Measurements from ENCODE around the gene LRRC2. TPM values are rescaled to one million over a fixed set of nuclear protein-coding genes. Genes with fewer than 3 reads are reported as not detected.

LRRC2 gene
- total RNA-seq, 1 donor from 2014 or later: 122 TPM

DNA sequence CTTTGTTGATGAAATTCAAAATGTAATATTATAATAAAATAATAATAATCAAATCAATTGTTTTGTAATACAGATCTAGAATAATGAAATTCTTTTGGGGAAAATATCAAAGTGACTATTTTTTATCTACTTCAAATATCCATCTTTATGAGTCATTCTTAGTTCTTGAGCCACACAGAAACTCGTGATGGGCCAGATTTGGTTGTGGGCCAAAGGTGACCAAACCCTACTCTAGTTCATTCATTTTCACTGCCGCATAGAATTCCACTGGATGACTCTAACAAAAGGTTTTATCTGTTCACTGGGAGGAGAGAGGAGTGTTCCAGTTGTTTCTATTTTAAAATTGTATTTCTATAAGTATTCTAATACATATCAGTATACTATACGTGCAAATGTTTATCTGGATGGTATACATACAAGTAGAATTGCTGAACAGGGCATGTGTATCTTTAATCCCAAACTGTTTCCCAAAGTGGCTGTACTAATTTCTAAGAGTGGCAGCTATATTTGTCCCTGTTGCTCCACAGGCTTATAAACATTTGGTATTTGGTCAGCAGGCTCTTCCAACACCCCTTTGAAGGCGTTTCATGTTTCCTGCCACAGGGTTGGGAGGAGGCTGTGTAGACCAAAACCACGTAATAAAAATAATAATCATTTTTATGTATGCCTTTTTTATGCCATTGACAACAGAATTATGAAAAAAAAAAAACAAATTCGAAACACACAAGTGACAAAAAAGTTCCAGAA lies 75.6 kb downstream of the LRRC2 start:
- DNase-seq: no peak
- peak; percentile 71 for ATAC-seq (ENCODE audit: poor library complexity)
- intact Hi-C loops (cut with DNase I): no loop called here

DNA sequence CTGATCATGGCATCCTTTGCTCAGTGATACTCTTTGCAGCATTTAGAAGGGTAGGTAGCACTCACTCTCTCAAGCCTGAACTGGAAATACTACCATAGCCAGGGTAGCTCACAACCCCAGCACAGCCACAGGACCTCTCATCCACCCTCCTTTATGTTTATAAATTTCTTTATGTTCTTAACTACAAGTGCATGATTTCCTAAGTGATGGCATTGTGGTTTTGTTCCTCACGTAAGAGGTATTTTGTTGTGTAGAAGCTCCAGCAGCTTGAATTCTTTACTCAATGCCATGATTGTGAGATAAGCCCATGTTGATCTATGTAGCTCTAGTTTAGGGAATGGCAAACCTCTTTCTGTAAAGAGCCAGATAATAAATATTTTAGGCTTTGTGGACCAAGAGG lies 76.2 kb downstream of the LRRC2 start:
- DNase-seq (no peak), ATAC-seq (ENCODE audit: poor library complexity) (no peak)
- intact Hi-C loops (cut with DNase I): loop anchor here (5.0 kb wide), 1 partner anchor 142 kb away; no protein-coding TSS in a partner anchor

DNA sequence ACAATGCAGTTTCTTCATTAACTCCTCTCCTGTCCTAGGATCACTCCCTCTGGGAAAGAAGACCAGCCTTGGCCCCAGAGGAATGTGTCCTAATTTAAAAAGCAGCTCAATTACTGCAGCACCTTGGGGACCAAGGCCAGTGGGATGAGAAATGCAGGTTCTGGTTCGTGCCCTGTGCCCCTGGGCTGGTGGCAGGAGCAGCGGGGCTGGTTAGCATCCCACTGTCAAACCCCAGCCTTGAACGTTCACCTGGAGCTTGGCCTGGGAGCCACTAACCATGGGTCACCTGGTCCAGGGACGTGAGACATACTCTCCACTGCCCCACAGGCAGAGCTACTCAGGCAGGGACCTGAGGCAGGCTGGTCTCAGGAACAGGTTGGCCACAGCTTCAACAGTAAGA lies 76.7 kb downstream of the LRRC2 start:
- ATAC-seq (ENCODE audit: poor library complexity) (no peak), DNase-seq (no peak)
- intact Hi-C loops (cut with DNase I): loop anchor here (5.0 kb wide), 1 partner anchor 143 kb away; no protein-coding TSS in a partner anchor

DNA sequence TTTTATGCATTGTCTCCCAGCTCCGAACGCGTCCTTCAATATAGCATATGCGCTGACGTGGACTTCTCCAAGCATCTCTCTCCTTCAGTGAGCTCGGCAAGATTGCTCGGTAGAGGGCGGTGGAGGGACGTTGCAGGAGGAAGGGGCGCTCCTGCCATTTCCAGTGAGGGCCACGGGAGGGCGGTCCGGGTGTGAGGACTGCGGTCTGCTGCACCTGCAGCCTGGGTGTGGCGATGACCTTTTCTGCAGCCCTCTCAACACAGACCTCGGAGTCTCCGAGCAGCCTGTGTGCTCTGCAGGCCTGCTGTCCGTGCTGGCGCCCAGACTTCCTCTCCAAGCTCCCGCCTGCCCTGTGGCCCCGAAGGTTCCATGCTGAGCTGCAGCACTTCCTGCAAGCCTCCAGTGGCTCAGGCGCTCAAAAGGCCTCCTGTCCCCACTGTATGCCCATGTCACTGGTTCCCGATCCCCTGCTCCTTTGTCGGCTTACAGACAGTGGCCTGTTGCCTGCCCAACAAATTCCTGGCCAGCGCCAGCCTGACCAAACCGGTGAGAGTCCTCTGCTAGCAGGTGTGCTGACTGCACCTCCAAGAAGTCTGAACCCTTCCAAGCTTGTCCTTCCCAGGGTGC lies 77.3 kb downstream of the LRRC2 start:
- DNase-seq (peak; percentile 94), ATAC-seq (ENCODE audit: poor library complexity) (peak; percentile 94)
- intact Hi-C loops (cut with DNase I): loop anchor here (5.0 kb wide), 1 partner anchor 143 kb away; no protein-coding TSS in a partner anchor

DNA sequence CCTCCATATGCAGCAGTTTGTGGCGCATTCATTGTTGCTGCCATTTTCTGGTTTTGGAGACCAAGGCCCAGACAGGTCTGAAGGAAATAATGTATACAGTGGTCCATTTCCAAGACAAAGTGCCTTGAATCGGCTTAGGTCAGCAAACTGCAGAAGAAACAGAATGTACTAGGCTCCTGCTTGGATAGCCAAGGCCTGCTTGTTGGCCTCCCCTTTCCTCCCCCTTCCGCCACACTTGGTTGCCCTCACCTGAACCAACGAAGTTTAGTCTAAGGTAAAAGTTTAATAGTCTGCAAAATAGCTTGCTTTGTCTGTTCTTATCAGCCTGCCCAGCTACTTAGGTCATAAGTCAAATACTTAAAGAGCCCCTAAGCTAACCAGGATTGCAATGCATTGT lies 80.3 kb downstream of the LRRC2 start:
- no peak for DNase-seq
- intact Hi-C loops (cut with DNase I): loop anchor here (5.0 kb wide), 1 partner anchor 147 kb away; no protein-coding TSS in a partner anchor
- ATAC-seq (ENCODE audit: poor library complexity): no peak

DNA sequence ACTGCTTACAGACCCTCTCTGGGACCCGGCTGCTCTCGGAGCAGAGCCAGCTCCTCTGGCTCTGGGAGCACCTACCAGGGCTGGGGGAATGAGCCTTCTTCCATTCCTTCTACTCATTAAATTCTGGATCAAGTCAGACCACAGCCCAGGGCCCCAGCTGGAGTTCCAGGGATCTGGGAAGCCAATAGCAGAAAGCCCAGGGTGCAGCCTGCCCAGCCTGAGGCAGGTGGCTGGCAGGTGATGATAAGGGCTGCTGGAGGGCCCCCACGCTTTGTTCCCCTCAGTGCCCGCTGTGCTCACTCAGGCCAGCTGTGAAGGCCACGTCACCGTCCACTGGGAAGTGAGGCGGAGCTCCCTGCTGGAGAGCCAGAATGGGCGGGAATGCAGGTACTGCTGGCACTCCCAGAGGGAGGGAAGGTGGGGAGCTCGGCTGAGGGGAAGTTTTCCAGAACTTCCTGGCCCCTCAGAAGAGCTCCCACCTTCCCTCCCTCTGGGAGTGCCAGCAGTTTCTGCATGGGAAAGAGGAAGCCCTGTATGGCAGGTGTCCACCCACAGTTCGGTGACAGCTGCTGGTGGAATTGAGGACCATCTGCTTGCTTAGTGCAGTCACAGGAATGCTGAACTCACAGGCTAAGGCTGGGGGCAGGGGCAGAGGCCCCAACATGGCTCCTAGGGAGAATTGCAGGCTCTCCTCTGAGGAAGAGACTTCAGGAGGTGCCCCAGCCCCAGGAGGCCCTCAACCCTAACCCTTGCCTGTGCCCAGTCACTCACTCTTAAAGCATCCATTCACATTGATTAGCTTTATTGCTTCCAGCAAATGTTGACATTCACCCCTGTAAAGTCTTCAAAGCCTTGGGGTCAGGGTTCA lies 81.0 kb downstream of the LRRC2 start:
- intact Hi-C loops (cut with DNase I): loop anchor here (5.0 kb wide), 1 partner anchor 147 kb away; no protein-coding TSS in a partner anchor
- ATAC-seq (ENCODE audit: poor library complexity) (no peak), DNase-seq (no peak)

DNA sequence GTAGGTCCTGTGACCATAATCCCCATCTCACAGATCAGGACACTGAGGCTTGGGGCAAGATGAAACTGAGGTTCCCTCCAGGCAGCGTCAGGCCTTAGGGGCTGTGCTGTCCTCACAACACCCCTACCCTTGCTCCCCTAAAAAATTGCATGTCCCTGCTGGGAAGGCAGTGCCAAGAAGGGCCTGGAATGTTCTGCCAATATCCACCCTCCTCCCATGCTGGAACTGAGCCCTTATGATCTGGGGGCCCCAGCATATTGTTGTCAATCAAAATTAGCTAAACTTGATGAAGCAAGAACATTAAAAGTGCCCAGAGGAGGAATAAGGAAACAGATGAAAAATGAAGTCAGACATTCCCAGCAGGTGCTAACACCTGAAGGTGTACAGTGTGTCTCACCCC lies 81.7 kb downstream of the LRRC2 start:
- DNase-seq (no peak), ATAC-seq (ENCODE audit: poor library complexity) (no peak)
- intact Hi-C loops (cut with DNase I): no loop called here

DNA sequence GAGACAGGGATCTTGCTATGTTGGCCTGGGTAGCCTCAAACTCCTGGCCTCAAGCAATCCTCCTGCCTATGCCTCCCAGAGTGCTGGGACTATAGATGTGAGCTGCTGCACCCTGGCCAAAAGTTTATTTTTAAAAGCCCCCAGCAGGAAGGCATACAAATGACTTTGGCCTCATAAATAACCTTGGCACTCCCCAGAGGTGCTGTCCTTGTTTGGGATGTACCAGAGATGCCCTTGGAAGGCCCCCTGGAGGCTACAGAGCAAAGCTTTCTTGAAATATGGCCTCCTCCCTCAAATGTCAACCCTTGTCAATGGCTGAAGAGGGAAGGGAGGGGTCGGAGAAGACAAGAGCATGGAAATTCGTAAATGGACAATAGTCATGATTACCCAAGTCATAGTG lies 82.3 kb downstream of the LRRC2 start:
- ATAC-seq (ENCODE audit: poor library complexity) (peak; percentile 55), DNase-seq (no peak)
- intact Hi-C loops (cut with DNase I): no loop called here

DNA sequence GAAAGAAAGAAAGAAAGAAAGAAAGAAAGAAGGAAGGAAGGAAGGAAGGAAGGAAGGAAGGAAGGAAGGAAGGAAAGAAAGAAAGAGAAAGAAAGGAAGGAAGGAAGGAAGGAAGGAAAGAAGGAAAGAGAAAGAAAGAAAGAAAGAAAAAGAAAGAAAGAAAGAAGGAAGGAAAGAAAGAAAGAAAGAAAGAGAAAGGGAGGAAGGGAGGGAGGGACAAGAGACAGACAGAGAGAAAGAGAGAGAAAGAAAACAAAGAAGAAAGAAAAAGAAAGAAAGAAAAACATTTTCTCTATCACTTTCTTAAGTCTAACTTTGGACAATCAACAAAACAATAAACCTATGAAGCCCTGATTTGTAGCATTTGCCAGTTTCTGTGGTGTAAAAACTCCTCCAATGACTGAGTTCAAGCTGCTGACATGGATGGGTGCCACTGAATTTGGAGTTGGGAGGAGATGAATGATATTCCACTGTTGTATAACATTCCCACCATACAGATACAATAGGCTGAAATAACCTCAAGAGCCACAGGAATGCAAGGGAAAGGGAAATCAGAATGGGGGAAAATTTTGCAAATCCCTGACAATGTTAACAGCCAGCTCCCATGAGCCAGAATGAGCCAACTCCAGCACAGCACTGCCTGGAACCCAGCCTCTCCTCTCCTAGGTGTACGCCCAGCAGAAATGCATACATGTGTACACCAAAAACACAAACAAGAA lies 83.3 kb downstream of the LRRC2 start:
- DNase-seq (no peak), ATAC-seq (ENCODE audit: poor library complexity) (no peak)
- intact Hi-C loops (cut with DNase I): no loop called here

DNA sequence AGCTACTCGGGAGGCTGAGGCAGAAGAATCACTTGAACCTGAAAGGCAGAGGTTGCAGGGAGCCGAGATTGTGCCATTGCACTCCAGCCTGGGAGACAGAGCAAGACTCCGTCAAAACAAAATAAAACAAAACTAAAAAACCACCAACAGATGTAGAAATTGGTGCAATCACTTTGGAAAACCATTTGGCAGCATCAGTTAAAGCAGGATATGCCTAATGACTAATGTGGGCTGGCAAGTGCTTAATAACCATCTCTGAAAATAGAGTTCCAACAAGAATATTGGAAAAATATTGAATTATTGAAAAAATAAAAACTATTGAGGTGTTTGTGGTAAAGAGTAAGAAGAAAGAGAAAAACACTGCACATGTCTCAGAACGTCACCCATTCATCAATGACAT lies 84.5 kb downstream of the LRRC2 start:
- no peak for ATAC-seq (ENCODE audit: poor library complexity)
- no peak for DNase-seq
- intact Hi-C loops (cut with DNase I): no loop called here

DNA sequence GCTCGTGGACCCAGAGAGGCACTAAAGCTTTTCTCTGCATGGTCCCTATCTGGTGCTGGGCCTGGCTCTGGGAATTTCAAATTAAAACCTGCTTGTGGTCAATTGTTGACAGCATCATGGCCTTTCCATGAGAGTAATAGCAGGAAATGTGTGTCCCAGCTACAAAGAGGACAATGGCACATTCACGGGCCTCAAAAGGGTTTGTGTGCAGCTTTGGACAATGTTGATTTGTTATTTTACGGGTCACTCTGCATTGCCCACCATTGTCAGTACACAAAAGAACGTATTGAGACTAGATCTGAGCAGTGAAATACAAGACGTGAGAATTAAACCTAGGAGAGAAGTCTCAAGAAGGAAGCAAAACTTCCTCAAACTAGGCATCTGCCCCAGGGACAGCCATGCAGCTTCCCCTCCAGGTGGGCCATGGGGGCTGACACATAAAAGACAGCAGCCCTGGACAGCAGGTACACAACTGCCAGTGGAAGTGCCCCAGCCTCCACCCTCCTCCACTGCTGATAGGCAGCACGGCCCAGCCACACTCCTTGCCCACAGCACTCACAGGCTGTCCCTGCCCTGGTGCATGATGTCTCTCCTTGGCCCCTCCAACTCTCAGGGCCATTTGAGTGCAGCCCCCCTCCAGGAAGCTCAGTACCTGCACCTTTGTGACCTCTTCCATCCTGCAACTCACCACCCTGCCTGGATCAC lies 85.5 kb downstream of the LRRC2 start:
- intact Hi-C loops (cut with DNase I): no loop called here
- DNase-seq (no peak), ATAC-seq (ENCODE audit: poor library complexity) (no peak)

DNA sequence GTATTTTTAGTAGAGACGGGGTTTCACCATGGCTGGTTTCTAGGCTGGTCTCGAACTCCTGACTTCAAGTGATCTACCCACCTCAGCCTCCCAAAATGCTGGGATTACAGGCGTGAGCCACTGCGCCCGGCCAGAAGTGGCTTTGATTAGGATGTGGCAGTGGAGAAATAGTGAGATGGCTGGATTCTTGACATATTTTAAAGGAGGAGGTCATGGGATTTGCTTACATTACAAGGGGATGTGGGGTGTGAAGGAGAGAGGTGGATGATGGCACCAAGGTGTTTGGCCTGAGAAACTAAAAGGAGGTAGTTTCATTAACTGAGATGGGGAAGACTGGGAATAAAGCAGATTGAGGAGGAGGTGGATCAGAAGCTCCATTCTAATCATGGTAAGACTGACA lies 86.4 kb downstream of the LRRC2 start:
- ATAC-seq (ENCODE audit: poor library complexity) (no peak), DNase-seq (no peak)
- intact Hi-C loops (cut with DNase I): no loop called here

DNA sequence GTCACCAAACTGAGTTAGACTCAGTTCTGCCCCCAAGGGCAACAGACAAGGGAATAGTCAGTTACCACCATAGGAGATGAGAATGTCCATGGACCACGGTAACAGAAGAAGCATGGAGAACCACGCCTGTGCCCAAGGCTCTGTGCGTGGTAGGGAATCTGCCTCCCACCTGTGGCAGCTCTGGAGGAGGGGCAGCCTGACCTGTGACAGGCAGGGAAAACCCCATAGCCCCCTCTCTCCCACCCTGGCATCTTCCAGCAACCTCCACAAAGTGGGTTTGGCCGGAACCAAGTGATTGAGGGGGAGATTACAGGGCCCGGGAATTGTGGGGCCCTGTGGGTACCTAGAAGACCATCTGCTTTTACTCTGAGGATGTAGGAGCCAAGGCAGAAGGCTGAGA lies 87.1 kb downstream of the LRRC2 start:
- intact Hi-C loops (cut with DNase I): no loop called here
- ATAC-seq (ENCODE audit: poor library complexity) (no peak), DNase-seq (no peak)

DNA sequence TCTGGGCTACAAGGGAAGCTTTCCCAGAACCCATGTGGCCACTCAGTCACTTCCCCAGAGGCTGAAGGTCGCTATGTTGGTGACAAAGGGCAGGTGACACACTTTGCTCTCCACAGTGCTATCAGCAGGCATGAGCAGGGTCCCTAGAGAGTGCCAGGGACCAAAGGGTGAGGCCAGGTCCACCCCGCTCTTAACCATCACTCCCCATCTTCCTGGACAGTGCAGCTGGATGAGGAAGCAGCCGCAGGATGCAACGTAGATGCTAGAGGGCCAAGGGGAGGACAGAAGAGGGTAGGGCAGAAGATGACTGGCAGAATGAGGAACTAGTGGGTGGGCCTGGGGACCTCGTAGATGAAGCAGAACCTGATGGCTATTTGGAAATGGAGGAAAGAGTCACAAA lies 87.8 kb downstream of the LRRC2 start:
- no peak for ATAC-seq (ENCODE audit: poor library complexity)
- intact Hi-C loops (cut with DNase I): no loop called here

DNA sequence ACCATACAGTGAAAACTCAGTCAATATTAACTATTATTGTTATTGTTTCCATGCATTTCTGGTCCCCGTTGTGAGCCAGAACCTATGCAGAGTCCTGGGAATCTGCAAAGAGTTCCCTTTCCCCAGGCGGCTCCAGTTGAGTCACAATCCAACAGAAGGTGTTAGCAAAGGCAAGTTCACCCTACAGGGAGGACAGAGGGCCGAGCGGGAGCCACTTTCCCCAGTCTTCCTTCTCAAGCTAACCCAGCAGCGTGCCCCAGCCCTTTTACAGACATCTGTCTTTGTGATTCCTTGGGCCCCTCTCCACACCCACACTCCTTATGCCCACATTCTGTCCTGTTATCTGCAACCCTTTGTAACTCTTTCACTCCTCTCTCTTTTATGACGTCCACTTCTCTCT lies 88.3 kb downstream of the LRRC2 start:
- intact Hi-C loops (cut with DNase I): no loop called here
- DNase-seq: no peak
- ATAC-seq (ENCODE audit: poor library complexity): no peak

More for the DNA sequence above, 87.8 kb downstream of the LRRC2 start:
- no peak for DNase-seq

DNA sequence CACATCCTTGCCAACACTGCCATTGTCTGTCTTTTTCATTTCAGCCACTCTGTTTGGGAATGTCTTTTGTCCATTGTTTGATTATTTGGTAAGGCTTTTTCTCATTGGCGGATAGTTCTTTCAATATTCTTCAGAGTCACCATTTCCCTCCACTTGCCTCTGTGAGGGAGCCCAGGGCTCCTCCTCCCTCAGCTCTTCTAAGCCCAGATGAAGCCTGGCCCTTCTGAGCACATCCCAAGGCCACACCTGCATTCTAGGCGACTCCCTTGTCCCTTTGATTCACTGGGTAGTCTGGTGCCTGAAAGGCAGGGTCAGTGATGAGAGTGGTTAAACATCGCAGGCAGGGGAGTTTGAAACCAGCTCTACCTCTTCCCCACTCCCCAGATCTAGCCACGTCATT lies 89.0 kb downstream of the LRRC2 start:
- intact Hi-C loops (cut with DNase I): no loop called here
- ATAC-seq (ENCODE audit: poor library complexity): no peak

DNA sequence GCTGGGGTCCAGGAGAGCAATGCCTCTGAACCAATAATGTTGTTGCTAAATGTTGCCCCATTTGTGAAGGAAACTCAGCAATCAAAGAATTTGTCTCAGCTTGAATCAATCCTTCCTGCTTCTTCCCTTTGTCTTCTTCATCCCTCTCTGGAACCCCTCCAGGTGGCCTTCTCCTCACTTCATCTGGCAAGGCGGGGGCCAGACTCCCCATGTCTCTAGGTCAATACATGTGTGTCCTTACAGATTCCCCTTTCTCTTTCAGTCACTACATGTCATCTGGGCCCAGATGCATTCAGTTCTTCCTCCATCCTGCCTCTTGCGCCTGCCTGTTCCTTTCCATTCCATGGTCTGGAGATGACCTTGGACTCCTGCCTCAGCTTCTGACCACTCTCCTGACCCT lies 93.4 kb downstream of the LRRC2 start:
- intact Hi-C loops (cut with DNase I): no loop called here
- DNase-seq: no peak
- no peak for ATAC-seq (ENCODE audit: poor library complexity)

More for the DNA sequence above, 89.0 kb downstream of the LRRC2 start:
- DNase-seq: no peak

DNA sequence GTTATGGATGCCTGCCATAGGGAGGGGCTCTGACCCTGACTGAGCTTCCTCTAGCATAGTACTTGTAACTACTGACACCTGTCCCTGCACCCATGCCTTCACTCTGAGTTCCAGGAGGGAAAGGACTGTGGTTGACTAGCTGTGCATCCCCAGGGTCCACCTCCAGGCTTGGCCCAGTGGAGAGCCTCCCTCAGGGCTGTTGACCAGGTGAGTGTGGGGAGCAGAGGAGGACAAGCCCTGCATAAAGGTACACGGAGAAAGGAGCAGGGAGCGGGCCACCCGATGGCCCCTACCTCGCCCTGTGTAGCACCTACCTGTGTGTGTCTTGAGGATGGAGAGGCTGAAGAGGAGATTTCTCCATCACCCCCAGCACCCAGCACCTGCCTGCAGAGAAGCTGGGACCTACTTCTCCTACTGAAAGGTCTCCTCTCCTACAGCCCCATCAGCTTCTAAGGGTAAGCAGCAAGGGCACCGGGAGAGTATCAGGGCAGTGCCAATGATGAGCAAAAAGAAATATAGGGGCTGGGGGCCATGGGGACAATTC lies 94.7 kb downstream of the LRRC2 start:
- ATAC-seq (ENCODE audit: poor library complexity): no peak
- no peak for DNase-seq
- intact Hi-C loops (cut with DNase I): no loop called here

Data from Right ventricle myocardium superior (tissue), 1 donor.